MCF 10A (cell line): ENCODE data around the gene H6PD. TPM values are rescaled to one million over a fixed set of nuclear protein-coding genes. Genes with fewer than 3 reads are reported as not detected.
A peak's percentile ranks its signal among the peaks of the same experiment; 100 is the strongest.
"Not testable (repeated sequence)": the region's sequence is repeated elsewhere in the genome, so short reads cannot be mapped to it uniquely, and the experiment has no call there.

ENCODE experiments used
- BruUV-seq: library from RNA; stranded (reverse); fragments of 400-500 nt; replicated peaks from 2 replicates; lab custom pipeline; 2021; lab: Mats Ljungman, UMichigan
- CTCF ChIA-PET: fragments of 300-600 bp; sonication (Branson Sonifier 250); formaldehyde crosslinking; extraction: SDS; loops from one replicate; lab custom pipeline; 2021; ENCODE audit warnings: antibody characterized with exemption, inconsistent platforms; lab: Yijun Ruan, JAX
- POLR2A ChIA-PET: fragments of 300-600, 350-650 bp; sonication (Branson Sonifier 250); formaldehyde crosslinking; extraction: SDS; loops from one replicate; lab custom pipeline; 2020; ENCODE audit warnings: antibody characterized with exemption, inconsistent platforms; lab: Yijun Ruan, JAX
- DNase-seq: peaks from one replicate; pipeline ENCODE4 v3.0.0-alpha.2; 2018; ENCODE audit not compliant: unreplicated experiment
- H3K27ac Mint-ChIP-seq: one replicate; pipeline ENCODE4 v1.8.0; 2022; ENCODE audit warnings: mild to moderate bottlenecking, low read depth, mixed read lengths; ENCODE audit not compliant: unreplicated experiment
- H3K27me3 Mint-ChIP-seq: one replicate; pipeline ENCODE4 v1.8.0; 2022; ENCODE audit warnings: mixed read lengths; ENCODE audit not compliant: insufficient read depth, unreplicated experiment
- H3K36me3 Mint-ChIP-seq: one replicate; pipeline ENCODE4 v1.8.0; 2022; ENCODE audit warnings: mild to moderate bottlenecking, moderate library complexity, mixed read lengths; ENCODE audit not compliant: insufficient read depth, unreplicated experiment
- H3K4me1 Mint-ChIP-seq: one replicate; pipeline ENCODE4 v1.8.0; 2022; ENCODE audit warnings: mixed read lengths; ENCODE audit not compliant: insufficient read depth, unreplicated experiment
- H3K4me3 Mint-ChIP-seq: one replicate; pipeline ENCODE4 v1.8.0; 2022; ENCODE audit warnings: mild to moderate bottlenecking, moderate library complexity, mixed read lengths; ENCODE audit not compliant: unreplicated experiment
- H3K9me3 Mint-ChIP-seq: one replicate; pipeline ENCODE4 v1.8.0; 2022; ENCODE audit warnings: mixed read lengths; ENCODE audit not compliant: unreplicated experiment
- intact Hi-C: fragments of 100-400 bp; cut with micrococcal nuclease; formaldehyde crosslinking; loops from 2 replicates; pipeline ENCODE4 v1.14.1; 2022
- total RNA-seq: library from RNA; stranded (reverse); gene quantifications from 2 replicates; pipeline ENCODE4 v1.2.3, GENCODE V29; 2022
- TF ChIP-seq, protein P1 (sequence below): fragments of 200-600 bp; IDR thresholded peaks from one replicate; pipeline ENCODE4 v1.8.0; 2022; ENCODE audit warnings: antibody characterized with exemption, mild to moderate bottlenecking; ENCODE audit not compliant: unreplicated experiment

Gene H6PD
- total RNA-seq, 1 experiment from 2014 or later: 23.6 TPM

DNA sequence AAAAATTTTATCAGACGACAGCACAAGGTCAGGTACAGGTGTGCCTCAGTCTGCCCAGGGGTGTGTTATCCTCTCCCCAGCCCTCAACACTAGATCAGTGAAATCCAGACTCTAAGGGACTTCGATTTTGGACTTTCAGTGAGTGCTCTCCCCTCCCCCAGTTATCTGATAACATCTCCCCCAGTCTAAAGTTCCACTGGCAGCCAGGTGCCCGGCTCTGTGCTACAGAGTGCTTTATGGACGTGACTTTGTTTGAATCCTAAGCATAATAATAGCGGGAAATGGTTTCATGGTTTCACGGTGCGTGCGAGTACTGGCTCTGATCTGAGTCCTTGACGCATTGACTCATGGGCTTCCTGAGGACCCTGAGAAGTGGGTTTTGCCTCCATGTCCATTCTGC, 61.3 kb downstream of the H6PD start:
- no peaks in the 10 kb centered on the region for H3K27me3 Mint-ChIP-seq
- intact Hi-C loops: loop anchor here (10.0 kb wide), 1 partner anchor 59 kb away; no protein-coding TSS in a partner anchor
- ChIA-PET CTCF (interaction anchor here (0.6 to 1.8 kb wide), 3 partner anchors 160 to 489 kb away, joined by 4 to 5 read pairs (median 5); no protein-coding TSS in a partner anchor), POLR2A (interaction anchor here (1.8 kb wide), 1 partner anchor 148 kb away, joined by 5 read pairs; no protein-coding TSS in a partner anchor)
- peak overlapping the region; percentile 22 for H3K4me3 Mint-ChIP-seq
- no peak for DNase-seq
- BruUV-seq: no TSS peak
- H3K36me3 Mint-ChIP-seq: no peaks in the 10 kb centered on the region
- H3K9me3 Mint-ChIP-seq: no peaks in the 10 kb centered on the region
- peaks cover 9% of the 10 kb centered on the region for H3K4me1 Mint-ChIP-seq
- no peak overlapping the region for H3K27ac Mint-ChIP-seq
- TF ChIP-seq, protein P1, sequence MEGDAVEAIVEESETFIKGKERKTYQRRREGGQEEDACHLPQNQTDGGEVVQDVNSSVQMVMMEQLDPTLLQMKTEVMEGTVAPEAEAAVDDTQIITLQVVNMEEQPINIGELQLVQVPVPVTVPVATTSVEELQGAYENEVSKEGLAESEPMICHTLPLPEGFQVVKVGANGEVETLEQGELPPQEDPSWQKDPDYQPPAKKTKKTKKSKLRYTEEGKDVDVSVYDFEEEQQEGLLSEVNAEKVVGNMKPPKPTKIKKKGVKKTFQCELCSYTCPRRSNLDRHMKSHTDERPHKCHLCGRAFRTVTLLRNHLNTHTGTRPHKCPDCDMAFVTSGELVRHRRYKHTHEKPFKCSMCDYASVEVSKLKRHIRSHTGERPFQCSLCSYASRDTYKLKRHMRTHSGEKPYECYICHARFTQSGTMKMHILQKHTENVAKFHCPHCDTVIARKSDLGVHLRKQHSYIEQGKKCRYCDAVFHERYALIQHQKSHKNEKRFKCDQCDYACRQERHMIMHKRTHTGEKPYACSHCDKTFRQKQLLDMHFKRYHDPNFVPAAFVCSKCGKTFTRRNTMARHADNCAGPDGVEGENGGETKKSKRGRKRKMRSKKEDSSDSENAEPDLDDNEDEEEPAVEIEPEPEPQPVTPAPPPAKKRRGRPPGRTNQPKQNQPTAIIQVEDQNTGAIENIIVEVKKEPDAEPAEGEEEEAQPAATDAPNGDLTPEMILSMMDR: no peak

DNA sequence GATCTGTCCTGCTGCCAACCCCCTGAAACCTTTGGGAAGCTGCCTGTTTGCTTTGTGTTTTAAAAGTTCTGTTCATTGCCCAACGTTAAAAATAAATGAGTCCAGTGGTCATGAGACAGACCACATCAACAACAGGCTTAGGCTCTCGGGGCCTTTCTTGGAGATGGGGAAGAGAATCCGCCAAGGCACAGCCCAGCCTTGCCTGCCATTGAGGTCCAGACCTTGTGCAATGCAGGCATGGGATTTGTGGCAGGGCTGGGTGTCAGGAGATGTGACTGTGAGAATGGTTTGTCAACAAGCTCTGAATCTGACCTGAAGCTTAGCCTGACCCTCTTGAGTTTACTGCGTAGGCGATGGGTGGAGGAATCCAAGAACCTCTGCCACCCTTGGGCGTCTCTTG, 62.3 kb downstream of the H6PD start:
- BruUV-seq: no TSS peak
- Mint-ChIP-seq H3K4me1 (peaks cover 11% of the 10 kb centered on the region), H3K27me3 (no peaks in the 10 kb centered on the region), H3K4me3 (no peak overlapping the region), H3K9me3 (no peaks in the 10 kb centered on the region), H3K36me3 (peaks cover under 1% of the 10 kb centered on the region), H3K27ac (no peak overlapping the region)
- POLR2A ChIA-PET: interaction anchor here (1.8 kb wide), 1 partner anchor 147 kb away, joined by 5 read pairs; no protein-coding TSS in a partner anchor
- no peak for DNase-seq
- CTCF ChIA-PET: interaction anchor here (0.6 to 1.5 kb wide), 3 partner anchors 30 to 318 kb away, joined by 3 to 7 read pairs (median 4); no protein-coding TSS in a partner anchor
- TF ChIP-seq, protein P1: no peak
- intact Hi-C loops: loop anchor here (10.0 kb wide), 1 partner anchor 58 kb away; no protein-coding TSS in a partner anchor

DNA sequence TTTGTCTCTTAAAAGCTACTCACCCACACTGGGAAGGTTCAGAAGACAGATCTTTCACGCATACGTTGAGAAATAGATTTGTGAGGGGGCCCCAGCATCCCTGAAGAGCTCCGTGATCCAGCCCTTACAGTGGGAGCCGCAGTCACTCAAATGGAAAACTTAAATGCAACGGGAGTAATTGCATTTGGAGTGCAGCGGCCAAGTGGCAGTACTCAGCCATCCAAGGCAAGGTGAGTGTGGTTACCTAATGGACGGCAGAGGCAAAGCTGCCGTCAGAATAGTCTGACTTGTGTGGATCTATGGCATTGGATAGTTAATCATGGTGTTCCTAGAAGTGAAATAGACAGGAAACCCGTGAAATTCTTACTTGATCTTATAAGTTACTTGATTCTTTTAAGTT, 63.3 kb downstream of the H6PD start:
- peaks cover 5% of the 10 kb centered on the region for H3K36me3 Mint-ChIP-seq
- no TSS peak for BruUV-seq
- H3K4me1 Mint-ChIP-seq: peaks cover 14% of the 10 kb centered on the region
- ChIA-PET POLR2A (interaction anchor here (1.1 kb wide), 1 partner anchor 8 kb away, joined by 3 read pairs; no protein-coding TSS in a partner anchor), CTCF (interaction anchor here (1.0 to 1.5 kb wide), 2 partner anchors 22 to 31 kb away, joined by 3 to 7 read pairs; no protein-coding TSS in a partner anchor)
- intact Hi-C loops: loop anchor here (10.0 kb wide), 1 partner anchor 57 kb away; no protein-coding TSS in a partner anchor
- no peak overlapping the region for H3K27ac Mint-ChIP-seq
- H3K27me3 Mint-ChIP-seq: no peaks in the 10 kb centered on the region
- H3K4me3 Mint-ChIP-seq: no peak overlapping the region
- TF ChIP-seq, protein P1: no peak
- H3K9me3 Mint-ChIP-seq: no peaks in the 10 kb centered on the region
- DNase-seq: no peak

DNA sequence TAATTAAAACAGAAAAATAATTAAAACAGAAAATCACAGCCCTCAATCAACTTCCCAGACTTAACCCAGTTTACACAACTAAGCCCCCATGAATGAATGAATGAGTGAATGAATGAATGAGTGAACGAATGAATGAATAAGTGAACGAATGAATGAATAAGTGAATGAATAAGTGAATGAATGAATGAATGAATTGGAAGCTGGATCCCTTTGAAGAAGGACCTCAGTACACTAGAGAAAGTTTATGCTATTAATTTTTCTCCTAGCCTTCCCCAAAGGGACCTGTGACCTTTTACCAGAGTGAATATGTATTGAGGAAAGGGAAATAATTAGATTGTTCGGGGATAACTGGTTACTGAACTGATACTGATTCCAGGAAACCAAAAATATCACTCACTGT, 63.7 kb downstream of the H6PD start:
- CTCF ChIA-PET: interaction anchor here (1.0 to 1.5 kb wide), 2 partner anchors 22 to 31 kb away, joined by 3 to 7 read pairs; no protein-coding TSS in a partner anchor
- TF ChIP-seq, protein P1: no peak
- H3K4me1 Mint-ChIP-seq: peaks cover 18% of the 10 kb centered on the region
- H3K4me3 Mint-ChIP-seq: no peak overlapping the region
- peaks cover 5% of the 10 kb centered on the region for H3K36me3 Mint-ChIP-seq
- intact Hi-C loops: loop anchor here (10.0 kb wide), 1 partner anchor 57 kb away; no protein-coding TSS in a partner anchor
- BruUV-seq: no TSS peak
- no peak overlapping the region for H3K27ac Mint-ChIP-seq
- no peaks in the 10 kb centered on the region for H3K27me3 Mint-ChIP-seq
- POLR2A ChIA-PET: interaction anchor here (1.1 kb wide), 1 partner anchor 8 kb away, joined by 3 read pairs; no protein-coding TSS in a partner anchor
- no peaks in the 10 kb centered on the region for H3K9me3 Mint-ChIP-seq
- no peak for DNase-seq

DNA sequence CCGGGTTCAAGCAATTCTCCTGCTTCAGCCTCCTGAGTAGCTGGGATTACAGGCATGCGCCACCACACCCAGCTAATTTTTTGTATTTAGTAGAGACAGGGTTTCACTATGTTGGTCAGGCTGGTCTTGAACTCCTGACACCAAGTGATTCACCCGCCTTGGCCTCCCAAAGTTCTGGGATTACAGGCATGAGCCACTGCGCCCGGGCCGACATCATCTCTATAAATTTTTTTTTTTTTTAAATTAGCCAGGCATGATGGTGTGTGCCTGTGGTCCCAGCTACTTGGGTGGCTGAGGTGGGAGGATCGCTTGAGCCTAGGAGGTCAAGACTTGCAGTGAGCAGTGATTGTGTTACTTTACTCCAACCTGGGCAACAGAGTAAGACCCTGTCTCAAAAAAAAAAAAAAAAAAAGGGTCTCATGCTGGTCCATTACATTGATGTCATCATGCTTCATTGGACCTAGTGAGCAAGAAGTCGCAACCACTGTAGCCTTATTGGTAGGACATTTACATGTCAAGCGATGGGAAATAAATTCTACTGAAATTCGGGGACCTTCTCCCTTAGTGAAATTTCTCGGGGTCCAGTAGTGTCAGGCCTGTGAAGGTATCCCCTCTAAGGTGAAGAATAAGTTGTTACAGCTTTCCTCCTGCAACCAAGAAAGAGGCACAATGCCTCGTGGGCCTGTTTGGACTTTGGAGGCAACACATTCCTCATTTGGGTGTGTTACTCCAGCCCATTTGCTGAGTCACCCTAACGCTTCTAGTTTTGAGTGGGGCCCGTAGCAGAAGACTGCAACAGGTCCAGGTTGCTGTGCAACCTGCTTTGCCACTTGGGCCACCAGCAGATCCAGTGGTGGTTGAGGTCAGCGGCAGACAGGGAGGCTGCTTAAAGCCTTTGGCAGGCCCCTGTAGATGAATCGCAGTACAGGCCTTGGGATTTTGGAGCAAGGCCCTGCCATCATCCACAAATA, 65.3 kb downstream of the H6PD start:
- peak overlapping the region; percentile 96 for H3K27ac Mint-ChIP-seq
- H3K36me3 Mint-ChIP-seq, H3K27me3 Mint-ChIP-seq, H3K9me3 Mint-ChIP-seq, BruUV-seq, CTCF ChIA-PET: not testable (repeated sequence)
- H3K4me1 Mint-ChIP-seq: peaks cover 34% of the 10 kb centered on the region
- peak; percentile 81 for DNase-seq
- POLR2A ChIA-PET: interaction anchor here (0.6 to 1.7 kb wide), 11 partner anchors 10 to 262 kb away, joined by 3 to 7 read pairs (median 4); no protein-coding TSS in a partner anchor
- intact Hi-C loops: loop anchor here (10.0 kb wide), 1 partner anchor 55 kb away; no protein-coding TSS in a partner anchor
- H3K4me3 Mint-ChIP-seq: peak overlapping the region; percentile 38
